GM18519 (cell line): ENCODE results near the gene NPAS3.

Experiments
- ATAC-seq: cut with Tn5 transposase; IDR thresholded peaks from one replicate; pipeline ENCODE4 v1.9.1; 2021; ENCODE audit warnings: mild to moderate bottlenecking, moderate library complexity; ENCODE audit not compliant: unreplicated experiment, low FRiP score

The NPAS3 gene

GRCh38 chr14:33291529-33292104 lies 352.9 kb downstream of the NPAS3 start:
- ATAC-seq = no peak

DNA sequence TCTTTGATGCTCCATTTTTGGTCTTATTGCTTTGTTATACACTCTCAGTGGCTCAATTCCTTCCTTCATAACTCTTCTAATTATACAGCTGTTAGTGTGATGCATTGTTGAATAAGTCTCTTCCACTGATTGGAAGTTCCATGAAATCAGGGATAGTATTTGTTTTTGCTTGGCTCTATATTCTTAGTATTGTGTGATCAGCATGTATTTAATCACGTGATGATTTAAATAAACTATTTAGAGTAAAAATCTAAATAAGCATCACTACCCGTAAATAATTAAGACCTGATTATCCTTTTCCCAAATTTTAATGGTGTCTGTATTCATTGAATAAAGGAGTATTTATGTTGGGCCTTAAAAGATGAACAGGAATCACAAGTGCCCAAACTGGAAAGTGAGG lies 355.7 kb downstream of the NPAS3 start:
- ATAC-seq = no peak

DNA sequence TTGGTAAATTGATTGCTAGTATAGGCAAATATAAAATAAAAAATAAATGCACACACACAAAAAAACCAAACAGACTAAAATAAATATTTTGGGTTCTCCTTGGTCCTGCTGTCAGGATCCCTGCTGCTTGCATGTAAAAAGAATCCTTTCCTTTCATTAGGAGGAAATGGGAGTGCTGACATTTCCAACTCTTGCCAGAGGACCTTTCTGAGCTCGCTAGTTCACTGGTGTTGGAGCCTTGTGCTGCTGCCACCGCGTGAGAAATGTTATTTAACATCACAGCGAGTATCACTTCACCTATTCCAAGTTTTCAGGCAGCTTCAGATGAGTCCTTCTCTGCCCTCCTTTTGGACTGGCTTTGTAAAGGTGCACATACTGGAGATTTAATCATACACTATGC lies 358.9 kb downstream of the NPAS3 start:
- no peak for ATAC-seq

DNA sequence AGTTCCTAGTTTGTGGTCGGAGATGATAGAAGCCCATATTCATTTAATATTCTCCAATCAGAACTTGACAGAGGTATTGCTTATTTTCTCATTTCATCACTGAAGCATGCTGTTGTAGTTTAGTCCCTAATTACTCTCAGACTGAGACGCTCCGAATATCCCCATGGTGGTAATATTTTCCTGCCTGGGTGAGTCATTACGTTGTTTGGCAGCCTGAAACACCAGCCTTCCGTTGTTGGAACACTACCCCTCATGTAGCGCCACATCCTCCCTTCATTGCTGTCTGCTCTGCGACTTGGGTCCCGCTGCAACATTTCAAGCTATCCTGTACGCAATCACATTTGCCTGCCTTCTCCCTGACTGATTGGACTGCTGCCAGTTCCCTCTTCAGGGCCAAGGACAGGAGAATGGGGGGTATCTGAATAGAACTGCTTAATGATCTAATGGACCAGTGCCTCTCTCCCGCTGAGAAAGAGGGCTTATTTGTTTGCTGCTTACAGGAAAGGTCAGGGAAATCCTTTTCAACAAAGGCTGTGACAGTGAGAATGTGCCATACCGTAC lies 369.1 kb downstream of the NPAS3 start:
- no peak for ATAC-seq

DNA sequence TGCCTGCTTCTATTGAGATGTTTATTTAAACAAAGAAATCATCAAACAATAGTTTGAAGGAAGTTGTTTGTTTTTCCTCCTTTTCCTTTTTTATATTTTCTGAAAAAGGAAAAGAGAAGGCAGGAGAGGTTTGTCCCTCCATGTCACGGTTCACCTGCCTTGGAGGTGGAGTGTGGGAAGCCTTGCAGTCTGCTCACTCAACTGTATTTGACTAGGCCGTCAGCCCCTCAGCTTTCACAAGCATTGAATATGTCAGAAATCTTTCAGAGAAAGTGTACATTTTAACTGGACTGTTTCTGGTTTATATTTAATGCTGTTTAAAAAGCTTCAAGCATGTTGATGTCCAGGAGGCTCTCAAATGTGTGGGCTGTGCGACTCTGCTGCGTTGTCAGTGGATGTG lies 370.4 kb downstream of the NPAS3 start:
- no peak for ATAC-seq

DNA sequence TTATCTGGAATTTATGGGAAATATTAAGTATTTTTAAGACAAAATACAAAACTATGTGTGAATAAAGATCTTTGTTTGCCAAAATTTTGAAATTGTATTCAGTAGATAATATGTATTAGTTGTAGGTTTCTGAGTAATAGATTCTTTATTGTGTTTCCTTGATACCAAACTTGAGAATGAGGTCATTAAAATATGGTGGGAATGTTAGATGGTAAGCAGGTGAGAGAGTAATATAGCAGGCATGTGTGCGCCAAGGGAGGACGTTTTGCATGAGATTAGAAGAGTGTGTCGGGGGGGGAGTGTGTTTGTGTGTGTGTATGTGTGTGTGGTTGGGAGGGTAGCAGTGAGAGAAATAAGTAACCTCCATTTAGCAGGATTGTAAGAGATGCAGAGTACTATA lies 376.5 kb downstream of the NPAS3 start:
- ATAC-seq = no peak

GRCh38 chr14:33315721-33316120 lies 377.0 kb downstream of the NPAS3 start:
- no peak for ATAC-seq

- ATAC-seq = no peak
These were observed 379.0 kb downstream of the NPAS3 start for GRCh38 chr14:33317675-33318074.

DNA sequence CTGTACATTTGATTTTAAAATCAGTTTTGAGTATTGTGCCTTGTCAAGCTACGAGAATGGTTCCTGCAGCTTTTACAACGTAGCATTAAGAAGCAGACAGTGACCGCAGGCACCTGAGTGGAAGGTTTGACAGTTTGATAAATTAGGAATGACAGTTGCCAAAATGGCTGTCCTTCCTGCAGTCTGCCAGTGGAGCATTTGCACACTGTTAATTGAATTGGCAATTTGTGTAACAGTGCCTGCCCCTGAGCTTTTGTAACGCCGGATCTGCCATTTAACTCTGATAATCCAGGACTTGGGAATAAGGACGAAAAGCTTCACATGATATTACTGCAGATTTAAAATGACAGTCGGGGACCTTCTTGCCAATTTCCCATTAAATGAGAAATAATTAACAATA lies 385.3 kb downstream of the NPAS3 start:
- no peak for ATAC-seq

DNA sequence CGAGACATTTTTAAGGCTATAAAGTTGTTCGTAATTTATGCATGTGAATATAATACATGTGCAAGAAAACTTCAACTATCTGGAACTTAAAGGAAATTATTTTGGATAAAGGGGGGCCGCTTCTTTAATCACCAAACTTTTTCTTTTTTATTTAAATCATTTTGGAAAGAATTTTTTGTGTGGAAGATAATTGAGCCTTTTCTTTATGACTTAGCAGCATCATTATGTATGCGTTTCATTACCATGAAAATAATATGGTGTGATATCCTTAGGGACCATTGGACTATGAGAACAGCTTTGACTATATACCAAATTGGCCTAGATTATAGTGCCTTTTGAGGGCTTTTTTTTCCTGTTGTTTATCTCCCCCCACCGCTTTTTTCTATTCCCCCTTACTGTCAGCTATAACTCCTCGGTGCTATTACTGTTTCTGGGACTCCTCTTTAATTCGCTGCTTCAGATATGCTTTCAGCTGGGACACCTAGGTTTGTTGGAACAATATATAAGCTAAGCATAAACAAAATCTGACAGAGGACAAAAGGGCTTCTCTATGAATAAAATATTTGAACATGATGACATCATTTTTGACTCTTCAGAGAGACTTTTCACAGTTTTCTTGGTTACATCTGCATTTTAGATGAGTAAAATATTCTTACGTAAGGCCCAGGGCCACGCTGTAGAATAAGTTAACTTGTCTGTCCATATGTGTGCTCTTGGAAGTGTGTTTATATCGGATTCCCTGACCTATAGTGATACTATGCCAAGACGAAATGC lies 392.7 kb downstream of the NPAS3 start:
- ATAC-seq = no peak

DNA sequence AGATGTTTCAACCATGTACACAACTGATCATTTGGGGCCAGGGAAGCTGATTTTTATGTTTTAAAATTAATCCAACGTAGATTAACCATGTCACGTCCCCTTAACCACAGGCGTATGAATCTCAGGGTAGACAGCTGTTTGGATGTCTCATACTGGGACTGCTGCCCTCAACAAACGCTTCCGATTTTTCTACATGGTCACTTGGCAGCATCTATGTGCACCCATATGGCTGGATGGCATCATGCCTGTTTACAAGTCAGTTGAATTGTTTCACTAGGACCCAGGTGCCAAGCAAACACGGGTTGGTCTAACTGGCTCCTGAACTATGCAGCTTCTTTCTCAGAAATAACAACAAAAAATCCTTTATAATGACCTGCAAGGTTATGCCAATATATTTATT lies 393.8 kb downstream of the NPAS3 start:
- ATAC-seq = no peak

DNA sequence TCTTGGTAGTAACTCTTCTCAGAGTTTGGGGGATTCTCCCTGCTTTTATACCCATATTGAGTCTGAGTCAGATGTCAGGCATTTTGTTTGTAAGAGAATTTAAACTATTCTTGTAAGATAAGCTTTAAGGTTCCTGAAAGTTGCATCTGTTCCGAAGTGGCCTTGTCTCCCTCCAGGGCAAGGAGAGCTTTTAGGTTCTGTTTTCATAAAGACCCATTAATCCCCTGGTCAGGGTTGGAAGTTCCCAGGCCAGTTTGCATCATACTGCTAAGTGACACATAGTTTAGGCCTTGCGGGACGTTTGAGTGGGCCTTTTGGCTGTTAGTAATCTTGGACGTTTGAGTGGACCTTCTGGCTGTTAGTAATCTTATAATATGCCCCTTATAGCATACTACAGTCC lies 396.7 kb downstream of the NPAS3 start:
- ATAC-seq = no peak

DNA sequence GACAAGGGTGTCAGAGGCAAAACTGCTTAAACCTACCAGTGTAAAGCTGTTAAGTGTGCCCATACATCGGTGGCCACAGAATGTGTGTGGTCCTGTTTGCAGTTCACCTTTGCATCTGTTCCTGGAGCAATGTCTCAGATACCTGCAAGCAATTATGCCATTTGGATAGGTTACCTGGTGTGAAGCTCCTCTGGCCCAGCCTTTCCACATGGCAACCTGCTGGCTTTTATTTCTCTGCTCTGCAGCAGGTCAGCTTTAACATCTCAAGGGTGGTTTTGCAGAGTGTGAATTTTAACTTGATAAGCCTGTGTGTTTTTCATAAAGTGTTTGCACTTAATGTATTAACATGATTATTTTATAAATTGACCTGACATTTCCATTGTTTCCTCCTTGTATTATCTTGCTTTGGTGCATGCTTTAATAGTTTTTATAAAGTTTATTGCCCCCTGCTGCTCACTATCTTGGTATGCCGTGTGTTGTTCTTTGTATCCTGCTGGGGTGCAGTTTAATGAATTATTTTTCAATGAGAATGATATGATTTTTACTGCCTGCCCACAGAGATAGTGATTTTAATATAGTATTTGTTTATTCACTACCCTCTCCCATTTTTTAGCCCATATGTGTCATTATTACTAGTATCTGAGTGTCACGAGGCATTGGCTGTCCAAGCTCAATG lies 403.8 kb downstream of the NPAS3 start:
- no peak for ATAC-seq

DNA sequence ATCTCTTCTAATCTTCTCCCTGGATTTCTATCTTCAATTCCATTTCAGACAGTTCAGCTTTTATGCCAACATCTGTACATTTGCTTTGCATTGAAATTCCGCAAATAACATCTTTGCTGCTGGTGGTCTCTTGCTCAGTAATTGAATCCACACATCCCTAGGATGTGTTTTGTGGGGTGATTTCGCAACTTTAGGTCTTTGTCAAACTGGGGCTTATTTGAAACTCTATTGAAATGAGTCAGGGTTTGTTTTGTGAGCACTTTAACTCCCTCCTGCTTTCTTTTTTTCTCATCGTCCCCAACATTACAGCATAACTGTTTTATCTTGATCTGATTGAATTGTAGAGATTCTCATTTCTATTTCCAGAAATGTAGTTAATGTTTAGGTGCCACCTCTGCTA lies 404.3 kb downstream of the NPAS3 start:
- no peak for ATAC-seq

DNA sequence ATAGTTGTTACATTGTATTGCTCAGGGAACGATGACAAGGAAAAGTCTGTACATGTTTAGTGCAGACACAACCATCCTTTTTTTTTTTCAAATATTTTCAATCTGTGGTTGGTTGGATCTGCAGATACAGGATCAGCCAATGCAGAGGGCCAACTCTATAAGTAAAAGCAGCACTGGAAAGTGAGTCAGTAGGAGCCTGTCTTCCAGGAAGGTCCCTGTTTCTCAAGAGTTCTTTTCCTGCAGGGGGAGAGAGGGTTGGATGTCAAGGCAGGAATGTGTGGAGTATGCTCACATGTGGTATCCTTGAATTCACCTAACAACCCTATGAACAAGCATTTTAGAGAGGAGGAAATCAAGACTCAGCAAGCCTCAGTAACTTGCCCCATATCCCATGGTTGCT lies 409.1 kb downstream of the NPAS3 start:
- ATAC-seq = no peak

GRCh38 chr14:33348510-33348909 lies 409.8 kb downstream of the NPAS3 start:
- no peak for ATAC-seq

DNA sequence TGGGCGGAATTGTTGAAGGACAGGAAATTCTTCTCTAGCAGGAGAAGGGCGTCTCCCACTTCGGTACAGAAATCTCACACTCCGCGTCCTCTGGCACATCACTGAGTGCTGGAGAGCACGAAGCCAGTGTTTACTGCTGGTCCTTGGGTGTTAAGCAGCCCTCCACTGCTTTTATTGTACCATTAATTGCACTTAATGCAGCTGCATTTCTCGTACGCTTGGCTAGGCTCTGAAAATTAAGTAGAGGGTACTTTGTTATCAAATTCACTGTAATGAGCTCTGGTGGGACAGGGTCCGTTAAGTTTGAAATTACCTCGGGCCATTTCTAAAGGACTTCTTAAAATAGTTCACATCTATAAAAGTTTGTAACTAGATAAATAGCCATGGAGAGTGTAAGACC lies 411.2 kb downstream of the NPAS3 start:
- no peak for ATAC-seq

- ATAC-seq = no peak
These were observed 411.8 kb downstream of the NPAS3 start for GRCh38 chr14:33350366-33350990.

- ATAC-seq = no peak
These were observed 414.1 kb downstream of the NPAS3 start for GRCh38 chr14:33352821-33353220.

- ATAC-seq = no peak
These were observed 417.5 kb downstream of the NPAS3 start for GRCh38 chr14:33356181-33356580.
